H9 (cell line): ENCODE data around the gene ANKMY1. TPM values are rescaled to one million over a fixed set of nuclear protein-coding genes. Genes with fewer than 3 reads are reported as not detected.

Source experiments
- DNase-seq: peaks from one replicate; pipeline ENCODE4 v3.0.0-alpha.2; 2017
- H2AFZ ChIP-seq: one replicate; pipeline ENCODE4 v1.6.1; 2013; ENCODE audit warnings: mild to moderate bottlenecking, low read length, control low read depth, moderate library complexity
- H2AK5ac ChIP-seq: 2 replicates; pipeline ENCODE4 v1.6.1; 2013; ENCODE audit warnings: low read length, control low read depth, mixed read lengths; ENCODE audit not compliant: insufficient read length
- H2BK120ac ChIP-seq: one replicate; pipeline ENCODE4 v1.6.1; 2013; ENCODE audit warnings: low read depth, mild to moderate bottlenecking, low read length, control low read depth, inconsistent platforms; ENCODE audit not compliant: poor library complexity, severe bottlenecking
- H2BK12ac ChIP-seq: 2 replicates; pipeline ENCODE4 v1.6.1; 2013; ENCODE audit warnings: low read length, control low read depth, mixed read lengths, low read depth; ENCODE audit not compliant: insufficient read length
- H2BK15ac ChIP-seq: 2 replicates; pipeline ENCODE4 v1.6.1; 2013; ENCODE audit warnings: low read depth, low read length, control low read depth
- H2BK20ac ChIP-seq: one replicate; pipeline ENCODE4 v1.6.1; 2013; ENCODE audit warnings: low read depth, mild to moderate bottlenecking, low read length, control low read depth, inconsistent platforms; ENCODE audit not compliant: poor library complexity, severe bottlenecking
- H2BK5ac ChIP-seq: 2 replicates; pipeline ENCODE4 v1.6.1; 2013; ENCODE audit warnings: low read length, control low read depth, mixed read lengths; ENCODE audit not compliant: insufficient read length
- H3K14ac ChIP-seq: 2 replicates; pipeline ENCODE4 v1.6.1; 2013; ENCODE audit warnings: low read length, control low read depth; ENCODE audit not compliant: insufficient read depth
- H3K18ac ChIP-seq: 2 replicates; pipeline ENCODE4 v1.6.1; 2013; ENCODE audit warnings: low read depth, mild to moderate bottlenecking, mixed read lengths, low read length, control low read depth; ENCODE audit not compliant: insufficient read length
- H3K23ac ChIP-seq: 2 replicates; pipeline ENCODE4 v1.6.1; 2013; ENCODE audit warnings: low read length, control low read depth, mixed read lengths, low read depth; ENCODE audit not compliant: insufficient read length
- H3K23me2 ChIP-seq: 2 replicates; pipeline ENCODE4 v1.6.1; 2013; ENCODE audit warnings: low read depth, mild to moderate bottlenecking, mixed read lengths, low read length, control low read depth; ENCODE audit not compliant: insufficient read length, poor library complexity, severe bottlenecking
- H3K27ac ChIP-seq: 2 replicates; pipeline ENCODE4 v1.5.1; 2013; ENCODE audit warnings: low read length, control low read depth, mixed read lengths, low read depth; ENCODE audit not compliant: insufficient read length
- H3K27me3 ChIP-seq: 2 replicates; pipeline ENCODE4 v1.6.1; 2013; ENCODE audit warnings: low read length, control low read depth, inconsistent platforms; ENCODE audit not compliant: insufficient read depth
- H3K4ac ChIP-seq: 2 replicates; pipeline ENCODE4 v1.6.1; 2013; ENCODE audit warnings: low read depth, mild to moderate bottlenecking, control low read depth, inconsistent platforms, low read length, moderate library complexity
- H3K4me1 ChIP-seq: 2 replicates; pipeline ENCODE4 v1.6.1; 2013; ENCODE audit warnings: low read length, control low read depth, inconsistent platforms; ENCODE audit not compliant: insufficient read depth
- H3K4me2 ChIP-seq: 2 replicates; pipeline ENCODE4 v1.6.1; 2013; ENCODE audit warnings: low read length, control low read depth, mixed read lengths; ENCODE audit not compliant: insufficient read length, insufficient read depth
- H3K56ac ChIP-seq: 2 replicates; pipeline ENCODE4 v1.6.1; 2013; ENCODE audit warnings: low read depth, mild to moderate bottlenecking, mixed read lengths, low read length, control low read depth; ENCODE audit not compliant: insufficient read length
- H3K79me1 ChIP-seq: 2 replicates; pipeline ENCODE4 v1.6.1; 2013; ENCODE audit warnings: low read depth, mild to moderate bottlenecking, moderate library complexity, low read length, control low read depth, inconsistent platforms; ENCODE audit not compliant: insufficient read depth, poor library complexity, severe bottlenecking
- H3K79me2 ChIP-seq: 2 replicates; pipeline ENCODE4 v1.6.1; 2013; ENCODE audit warnings: low read length, control low read depth, inconsistent platforms; ENCODE audit not compliant: insufficient read depth
- H3K9ac ChIP-seq: 2 replicates; pipeline ENCODE4 v1.6.1; 2013; ENCODE audit warnings: low read length, control low read depth, mixed read lengths; ENCODE audit not compliant: insufficient read length; ENCODE audit errors: extremely low read depth
- H3K9me3 ChIP-seq: one replicate; pipeline ENCODE4 v1.6.1; 2013; ENCODE audit warnings: low read depth, low read length, inconsistent platforms; ENCODE audit not compliant: control insufficient read depth
- H3T11ph ChIP-seq: one replicate; pipeline ENCODE4 v1.6.1; 2013; ENCODE audit warnings: mild to moderate bottlenecking, low read length, control low read depth, inconsistent platforms
- H4K20me1 ChIP-seq: one replicate; pipeline ENCODE4 v1.6.1; 2013; ENCODE audit not compliant: control insufficient read depth, insufficient read length, insufficient read depth
- H4K5ac ChIP-seq: 2 replicates; pipeline ENCODE4 v1.6.1; 2013; ENCODE audit warnings: low read depth, mild to moderate bottlenecking, mixed read lengths, low read length, control low read depth; ENCODE audit not compliant: insufficient read length
- H4K8ac ChIP-seq: replicated peaks from 2 replicates; pipeline ENCODE4 v1.6.1; 2013; ENCODE audit warnings: low read length, control low read depth, mixed read lengths, low read depth; ENCODE audit not compliant: insufficient read length
- H4K91ac ChIP-seq: 2 replicates; pipeline ENCODE4 v1.6.1; 2013; ENCODE audit warnings: low read depth, mild to moderate bottlenecking, moderate library complexity, mixed read lengths, low read length, control low read depth; ENCODE audit not compliant: insufficient read length
- H3K27ac Mint-ChIP-seq, 3 experiments: 2 replicates in 2 of 3; 3 replicates in 1 of 3; pipeline ENCODE4 v1.8.0; 2020 to 2021; ENCODE audit warnings: mixed read lengths in 3 of 3, mild to moderate bottlenecking in 1 of 3, moderate library complexity in 1 of 3
- H3K27me3 Mint-ChIP-seq: 2 replicates; pipeline ENCODE4 v1.8.0; 2021; ENCODE audit warnings: low read depth, mild to moderate bottlenecking, moderate library complexity, mixed read lengths
- H3K36me3 Mint-ChIP-seq, 3 experiments: 2 replicates in 2 of 3; 3 replicates in 1 of 3; pipeline ENCODE4 v1.8.0; 2020 to 2021; ENCODE audit warnings: low read depth in 3 of 3, mixed read lengths in 3 of 3; ENCODE audit not compliant: insufficient read depth in 1 of 3
- H3K4me1 Mint-ChIP-seq, 2 experiments: 2 replicates each; pipeline ENCODE4 v1.8.0; 2020; ENCODE audit warnings: mixed read lengths in 2 of 2
- H3K4me3 Mint-ChIP-seq, 2 experiments: 2 replicates in 1 of 2; 3 replicates in 1 of 2; pipeline ENCODE4 v1.8.0; 2020 to 2021; ENCODE audit warnings: mild to moderate bottlenecking in 2 of 2, mixed read lengths in 2 of 2, moderate library complexity in 1 of 2
- H3K9me3 Mint-ChIP-seq, 2 experiments: 2 replicates in 1 of 2; 3 replicates in 1 of 2; pipeline ENCODE4 v1.8.0; 2020; ENCODE audit warnings: mild to moderate bottlenecking in 2 of 2, mixed read lengths in 2 of 2, moderate library complexity in 1 of 2
- CTCF ChIP-seq: fragments of 200-600 bp; sonication (generic); conservative IDR thresholded peaks from 3 replicates; pipeline ENCODE4 v1.8.0; 2021; ENCODE audit warnings: antibody characterized with exemption, mild to moderate bottlenecking
- WGBS: extraction: QIAGEN DNeasy Blood & Tissue Kit; methylation state at CpG from one replicate; pipeline ENCODE4 v1.1.7; 2013; ENCODE audit warnings: missing lambda C conversion rate, low lambda C conversion rate, mixed read lengths; ENCODE audit not compliant: insufficient read length; ENCODE audit errors: extremely low coverage; 5-methylcytosine and 5-hydroxymethylcytosine counted together
- total RNA-seq: library from RNA; stranded (reverse); gene quantifications from 2 replicates; pipeline ENCODE4 v1.2.1, GENCODE V29; 2021

The ANKMY1 gene
- total RNA-seq, 1 experiment from 2014 or later, result 13.7 TPM

GRCh38 chr2:240520974-240521350 is 36.8 kb downstream of the ANKMY1 start:
- no peak overlapping the region for H3K27ac Mint-ChIP-seq
- Histone ChIP-seq H3K18ac (no peak overlapping the region), H3K27me3 (no peaks in the 10 kb centered on the region; the same call in 1 of the 2 replicates), H3K27ac (no peak overlapping the region), H3K14ac (no peak overlapping the region), H2BK120ac (no peak overlapping the region), H3K4ac (no peak overlapping the region), H3K79me2 (no peaks in the 10 kb centered on the region), H4K8ac (no peak overlapping the region), H3K79me1 (no peaks in the 10 kb centered on the region), H3K23ac (no peak overlapping the region), H3K9me3 (peaks cover 17% of the 10 kb centered on the region), H4K91ac (no peak overlapping the region), H4K20me1 (peaks cover 4% of the 10 kb centered on the region), H3K9ac (no peak overlapping the region), H2AFZ (no peak overlapping the region), H2BK12ac (no peak overlapping the region), H3K23me2 (no peaks in the 10 kb centered on the region), H3K4me1 (peaks cover 2% of the 10 kb centered on the region; the same call in 1 of the 2 replicates), H3T11ph (no peak overlapping the region), H4K5ac (no peak overlapping the region), H2BK20ac (no peak overlapping the region), H2BK15ac (no peak overlapping the region), H2AK5ac (no peak overlapping the region), H3K56ac (no peak overlapping the region), H3K4me2 (no peak overlapping the region), H2BK5ac (no peak overlapping the region)
- DNase-seq, result no peak
- no peak for TF ChIP-seq CTCF
- no peak overlapping the region; a peak in 1 of 5 replicates for H3K4me3 Mint-ChIP-seq
- peaks cover 17% of the 10 kb centered on the region for H3K27me3 Mint-ChIP-seq
- WGBS, result no CpG with 5 or more reads among the region's 12 CpGs
- peaks cover 37 to 42% (median 39%) of the 10 kb centered on the region in 3 experiments for H3K36me3 Mint-ChIP-seq
- peaks cover 0 to 3% of the 10 kb centered on the region in 2 experiments; a peak in 1 of 4 replicates for H3K4me1 Mint-ChIP-seq
- H3K9me3 Mint-ChIP-seq, result peaks cover 35 to 43% of the 10 kb centered on the region in 2 experiments
